Stomach smooth muscle (tissue), 2 donors: ENCODE data around the gene EDN3.

Source experiments
- H3K27ac ChIP-seq: one replicate; pipeline ENCODE4 v1.7.0; 2013; ENCODE audit warnings: mild to moderate bottlenecking, low read length, inconsistent platforms
- H3K27me3 ChIP-seq, 2 donors: one replicate each; pipeline ENCODE4 v1.7.0; 2013; ENCODE audit warnings: low read length in 2 of 2; ENCODE audit not compliant: insufficient read depth in 2 of 2, control insufficient read depth in 1 of 2
- H3K36me3 ChIP-seq, 2 donors: one replicate each; pipeline ENCODE4 v1.7.0; 2013; ENCODE audit warnings: low read length in 2 of 2; ENCODE audit not compliant: control insufficient read depth in 2 of 2, insufficient read depth in 2 of 2
- H3K4me1 ChIP-seq: one replicate; pipeline ENCODE4 v1.7.0; 2013; ENCODE audit warnings: low read length; ENCODE audit not compliant: control insufficient read depth, insufficient read depth
- H3K4me3 ChIP-seq, 2 donors: one replicate each; pipeline ENCODE4 v1.7.0; 2013; ENCODE audit warnings: low read length in 2 of 2
- H3K9ac ChIP-seq, 2 donors: one replicate each; pipeline ENCODE4 v1.7.0; 2013; ENCODE audit warnings: low read length in 2 of 2, mild to moderate bottlenecking in 1 of 2
- H3K9me3 ChIP-seq, 2 donors: one replicate each; pipeline ENCODE4 v1.7.0; 2013; ENCODE audit warnings: low read length in 2 of 2; ENCODE audit not compliant: control insufficient read depth in 2 of 2
- donor health status: healthy.
- donor health status: Pancreatic carcinoma.

Gene EDN3

GRCh38 chr20:59322585-59323454 lies 22.4 kb downstream of the EDN3 start:
- Histone ChIP-seq H3K4me3 (no peak overlapping the region), H3K27ac (no peak overlapping the region), H3K9me3 (no peaks in the 10 kb centered on the region), H3K4me1 (no peaks in the 10 kb centered on the region), H3K27me3 (peaks cover 3 to 4% of the 10 kb centered on the region in 2 donors), H3K9ac (no peak overlapping the region), H3K36me3 (no peaks in the 10 kb centered on the region)

- Histone ChIP-seq H3K9me3 (no peaks in the 10 kb centered on the region), H3K27me3 (peaks cover 3 to 4% of the 10 kb centered on the region in 2 donors), H3K36me3 (no peaks in the 10 kb centered on the region), H3K9ac (no peak overlapping the region), H3K4me1 (no peaks in the 10 kb centered on the region), H3K4me3 (no peak overlapping the region), H3K27ac (no peak overlapping the region)
These were observed 23.3 kb downstream of the EDN3 start for GRCh38 chr20:59323731-59324130.

GRCh38 chr20:59324521-59325141 lies 24.2 kb downstream of the EDN3 start:
- Histone ChIP-seq H3K4me1 (no peaks in the 10 kb centered on the region), H3K9me3 (no peaks in the 10 kb centered on the region)

DNA sequence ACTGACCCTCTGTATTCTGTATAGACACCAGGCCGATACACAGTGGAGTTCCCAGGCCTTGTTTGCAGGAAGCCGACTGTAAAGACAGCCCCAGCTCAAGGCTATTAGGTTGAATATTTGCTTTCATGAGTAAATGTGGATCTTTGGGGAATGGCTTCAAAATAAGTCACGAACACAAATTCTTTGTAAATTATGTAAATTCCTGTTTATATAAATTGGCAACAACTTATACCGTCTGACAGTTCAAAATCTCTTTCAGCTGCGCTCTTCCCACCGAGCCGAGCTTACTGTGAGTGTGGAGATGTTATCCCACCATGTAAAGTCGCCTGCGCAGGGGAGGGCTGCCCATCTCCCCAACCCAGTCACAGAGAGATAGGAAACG lies 24.7 kb downstream of the EDN3 start:
- Histone ChIP-seq H3K27ac (no peak overlapping the region), H3K4me3 (no peak overlapping the region), H3K36me3 (no peaks in the 10 kb centered on the region), H3K4me1 (no peaks in the 10 kb centered on the region), H3K9me3 (no peaks in the 10 kb centered on the region), H3K9ac (no peak overlapping the region), H3K27me3 (peaks cover 3 to 4% of the 10 kb centered on the region in 2 donors)

More at GRCh38 chr20:59324521-59325141, 24.2 kb downstream of the EDN3 start:
- H3K27ac ChIP-seq = no peak overlapping the region
- H3K9ac ChIP-seq = no peak overlapping the region
- no peaks in the 10 kb centered on the region for H3K36me3 ChIP-seq
- H3K27me3 ChIP-seq = peaks cover 3 to 4% of the 10 kb centered on the region in 2 donors
- H3K4me3 ChIP-seq = no peak overlapping the region

GRCh38 chr20:59326188-59326587 lies 25.8 kb downstream of the EDN3 start:
- Histone ChIP-seq H3K27me3 (peaks cover 3 to 4% of the 10 kb centered on the region in 2 donors), H3K4me3 (no peak overlapping the region), H3K27ac (no peak overlapping the region), H3K9me3 (no peaks in the 10 kb centered on the region), H3K9ac (no peak overlapping the region), H3K36me3 (no peaks in the 10 kb centered on the region), H3K4me1 (no peaks in the 10 kb centered on the region)

DNA sequence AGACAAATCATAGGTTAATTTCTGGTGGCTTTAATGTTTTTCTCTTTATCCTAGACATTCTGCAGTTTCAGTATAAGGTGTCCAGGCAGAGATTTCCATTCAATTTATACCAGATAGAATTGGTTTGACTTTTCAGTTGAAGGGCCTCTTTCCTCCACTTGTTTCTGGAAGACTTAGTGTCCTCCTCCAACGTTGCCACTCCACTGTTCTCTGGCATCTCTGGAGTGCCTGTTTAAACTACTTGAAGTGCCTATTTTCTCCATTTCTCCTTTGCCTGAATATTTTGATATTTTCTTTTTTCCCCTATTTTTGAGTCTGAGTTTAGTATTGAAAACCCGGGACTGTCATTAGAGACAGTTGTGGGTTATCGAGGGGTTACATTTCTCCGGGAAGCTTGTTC lies 27.7 kb downstream of the EDN3 start:
- no peaks in the 10 kb centered on the region for H3K36me3 ChIP-seq
- H3K9ac ChIP-seq = no peak overlapping the region
- H3K4me3 ChIP-seq = no peak overlapping the region
- no peaks in the 10 kb centered on the region for H3K9me3 ChIP-seq
- peaks cover 3 to 4% of the 10 kb centered on the region in 2 donors for H3K27me3 ChIP-seq
- no peak overlapping the region for H3K27ac ChIP-seq
- H3K4me1 ChIP-seq = no peaks in the 10 kb centered on the region

DNA sequence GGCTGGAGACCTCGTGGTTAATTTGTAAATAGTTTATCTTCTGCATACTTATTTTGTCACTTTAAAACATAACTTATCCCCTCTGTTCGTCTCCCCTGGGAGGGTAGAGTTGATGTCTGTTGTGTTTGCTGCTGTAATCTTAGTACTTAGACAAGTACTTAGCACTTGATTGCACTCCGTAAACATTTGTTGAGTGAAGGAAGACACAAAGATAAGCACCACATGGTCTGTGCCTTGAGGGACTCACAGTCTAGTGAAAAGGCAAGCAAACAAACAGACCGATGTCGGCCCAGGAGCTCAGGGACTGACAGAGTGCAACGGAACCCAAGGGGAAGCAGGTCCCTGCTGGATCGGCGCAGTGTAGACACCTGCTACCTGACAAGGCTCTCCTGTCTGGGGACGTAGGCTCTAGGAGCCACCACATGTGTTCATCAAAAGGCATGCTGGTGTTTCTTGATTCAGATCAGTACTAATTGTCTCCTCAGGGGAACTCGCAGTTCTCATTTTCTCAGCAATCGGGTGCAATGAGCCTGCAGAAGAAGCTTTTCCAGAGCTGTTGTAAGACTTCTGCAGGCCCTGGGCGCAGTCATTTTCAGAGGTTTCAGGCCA lies 31.4 kb downstream of the EDN3 start:
- H3K9ac ChIP-seq = no peak overlapping the region
- no peaks in the 10 kb centered on the region for H3K36me3 ChIP-seq
- no peaks in the 10 kb centered on the region for H3K9me3 ChIP-seq
- no peak overlapping the region for H3K27ac ChIP-seq
- H3K4me3 ChIP-seq = no peak overlapping the region
- peaks cover 3 to 4% of the 10 kb centered on the region in 2 donors for H3K27me3 ChIP-seq
- no peaks in the 10 kb centered on the region for H3K4me1 ChIP-seq

- H3K4me3 ChIP-seq = no peak overlapping the region
- no peak overlapping the region for H3K27ac ChIP-seq
- H3K36me3 ChIP-seq = no peaks in the 10 kb centered on the region
- no peaks in the 10 kb centered on the region for H3K4me1 ChIP-seq
- H3K9ac ChIP-seq = no peak overlapping the region
- no peaks in the 10 kb centered on the region for H3K9me3 ChIP-seq
- H3K27me3 ChIP-seq = peaks cover 0 to 4% of the 10 kb centered on the region in 2 donors
These were observed 32.9 kb downstream of the EDN3 start for GRCh38 chr20:59333260-59333845.

- H3K4me3 ChIP-seq = no peak overlapping the region
- H3K4me1 ChIP-seq = no peaks in the 10 kb centered on the region
- H3K27ac ChIP-seq = no peak overlapping the region
- H3K9ac ChIP-seq = no peak overlapping the region
- no peaks in the 10 kb centered on the region for H3K36me3 ChIP-seq
- no peaks in the 10 kb centered on the region for H3K9me3 ChIP-seq
- H3K27me3 ChIP-seq = peaks cover 0 to 4% of the 10 kb centered on the region in 2 donors
These were observed 33.5 kb downstream of the EDN3 start for GRCh38 chr20:59333951-59334350.

DNA sequence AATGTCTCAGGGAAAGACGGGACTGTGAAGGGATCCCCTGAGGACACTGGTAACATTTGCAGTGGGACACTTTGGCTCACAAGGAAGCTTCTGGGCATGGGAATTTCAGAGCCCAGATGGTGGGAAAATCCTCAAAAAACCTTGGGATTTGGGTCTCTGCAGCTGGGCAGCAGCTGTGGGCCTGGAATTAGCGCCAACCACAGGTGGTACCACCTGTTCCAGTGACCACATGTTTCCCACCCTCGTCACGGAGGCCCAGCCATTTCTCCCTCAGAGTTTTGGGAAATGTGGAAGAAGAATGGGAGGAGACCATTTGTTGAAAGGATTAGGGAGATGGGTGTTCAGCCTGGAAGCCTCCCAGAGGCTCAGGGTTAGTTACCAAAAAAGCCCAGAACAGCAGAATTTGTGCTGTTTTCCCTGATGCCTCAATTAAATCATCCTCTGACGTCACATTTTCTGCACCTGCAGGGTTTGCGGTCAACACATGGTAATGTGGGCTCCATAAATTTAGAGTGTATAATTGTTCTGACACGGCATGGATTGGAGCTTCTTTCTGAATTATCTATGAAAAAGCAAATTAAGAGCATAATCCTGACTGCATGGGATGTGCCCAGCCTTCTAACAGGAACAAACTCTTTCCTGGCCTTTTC lies 34.4 kb downstream of the EDN3 start:
- H3K9me3 ChIP-seq = no peaks in the 10 kb centered on the region
- H3K27ac ChIP-seq = no peak overlapping the region
- no peak overlapping the region for H3K9ac ChIP-seq
- H3K36me3 ChIP-seq = no peaks in the 10 kb centered on the region
- no peak overlapping the region for H3K4me3 ChIP-seq
- H3K27me3 ChIP-seq = peaks cover 0 to 4% of the 10 kb centered on the region in 2 donors
- H3K4me1 ChIP-seq = no peaks in the 10 kb centered on the region
